Naive B cell (primary cell): ENCODE measurements around the gene ILDR1. TPM values are rescaled to one million over a fixed set of nuclear protein-coding genes. Genes with fewer than 3 reads are reported as not detected.
A peak's percentile ranks its signal among the peaks of the same experiment; 100 is the strongest.
"Not testable (repeated sequence)": the region's sequence is repeated elsewhere in the genome, so short reads cannot be mapped to it uniquely, and the experiment has no call there.

ENCODE experiments used
- ATAC-seq, 2 donors: fragments of 150-1000 bp; cut with Tn5 transposase; 2 replicates each; pipeline ENCODE4 v1.10.0; 2021; ENCODE audit warnings: low read depth in 2 of 2, mild to moderate bottlenecking in 2 of 2, moderate library complexity in 2 of 2
- DNase-seq: peaks from one replicate; pipeline ENCODE4 v3.0.0; 2022
- H3K27ac Mint-ChIP-seq, 6 donors: one replicate each; pipeline ENCODE4 v1.8.0; 2020 to 2022; ENCODE audit warnings: mild to moderate bottlenecking in 6 of 6, mixed read lengths in 6 of 6, moderate library complexity in 5 of 6, inconsistent platforms in 2 of 6
- H3K27me3 Mint-ChIP-seq, 3 donors: one replicate each; pipeline ENCODE4 v1.8.0; 2021 to 2022; ENCODE audit warnings: mixed read lengths in 3 of 3, mild to moderate bottlenecking in 1 of 3
- H3K36me3 Mint-ChIP-seq, 2 donors: one replicate each; pipeline ENCODE4 v1.8.0; 2020 to 2022; ENCODE audit warnings: mixed read lengths in 2 of 2, inconsistent platforms in 1 of 2, mild to moderate bottlenecking in 1 of 2
- H3K4me1 Mint-ChIP-seq, 3 donors: one replicate each; pipeline ENCODE4 v1.8.0; 2020 to 2022; ENCODE audit warnings: mixed read lengths in 3 of 3, inconsistent platforms in 1 of 3, mild to moderate bottlenecking in 1 of 3, moderate library complexity in 1 of 3
- H3K4me3 Mint-ChIP-seq, 8 donors: one replicate each; pipeline ENCODE4 v1.8.0; 2020 to 2022; ENCODE audit warnings: mild to moderate bottlenecking in 8 of 8, mixed read lengths in 8 of 8, moderate library complexity in 8 of 8, inconsistent platforms in 2 of 8
- H3K9me3 Mint-ChIP-seq, 7 donors: one replicate each; pipeline ENCODE4 v1.8.0; 2020 to 2022; ENCODE audit warnings: mixed read lengths in 7 of 7, mild to moderate bottlenecking in 5 of 7, inconsistent platforms in 2 of 7, moderate library complexity in 1 of 7
- polyA plus RNA-seq, 6 donors: library from polyadenylated mRNA; unstranded; fragments of 300-500 nt; fragmentation: Illumina TruSeq; gene quantifications; one replicate each; pipeline ENCODE4 v1.2.3, GENCODE V29; 2021; ENCODE audit warnings: low read depth in 6 of 6

The ILDR1 gene
- polyA plus RNA-seq, 6 donors from 2014 or later: 0.18 to 1.6 (median 0.67) TPM; not detected in 1

DNA sequence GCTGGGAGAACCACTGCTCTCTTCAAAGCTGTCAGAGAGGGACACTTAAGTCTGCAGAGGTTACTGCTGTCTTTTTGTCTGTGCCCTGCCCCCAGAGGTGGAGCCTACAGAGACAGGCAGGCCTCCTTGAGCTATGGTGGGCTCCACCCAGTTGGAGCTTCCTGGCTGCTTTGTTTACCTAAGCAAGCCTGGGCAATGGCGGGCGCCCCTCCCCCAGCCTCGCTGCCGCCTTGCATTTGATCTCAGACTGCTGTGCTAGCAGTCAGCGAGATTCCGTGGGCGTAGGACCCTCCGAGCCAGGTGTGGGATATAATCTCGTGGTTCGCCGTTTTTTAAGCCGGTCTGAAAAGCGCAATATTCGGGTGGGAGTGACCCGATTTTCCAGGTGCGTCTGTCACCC lies 25.2 kb upstream of the ILDR1 start:
- H3K9me3 Mint-ChIP-seq, DNase-seq, H3K4me3 Mint-ChIP-seq, H3K36me3 Mint-ChIP-seq, H3K4me1 Mint-ChIP-seq, H3K27me3 Mint-ChIP-seq, ATAC-seq, H3K27ac Mint-ChIP-seq: not testable (repeated sequence)

DNA sequence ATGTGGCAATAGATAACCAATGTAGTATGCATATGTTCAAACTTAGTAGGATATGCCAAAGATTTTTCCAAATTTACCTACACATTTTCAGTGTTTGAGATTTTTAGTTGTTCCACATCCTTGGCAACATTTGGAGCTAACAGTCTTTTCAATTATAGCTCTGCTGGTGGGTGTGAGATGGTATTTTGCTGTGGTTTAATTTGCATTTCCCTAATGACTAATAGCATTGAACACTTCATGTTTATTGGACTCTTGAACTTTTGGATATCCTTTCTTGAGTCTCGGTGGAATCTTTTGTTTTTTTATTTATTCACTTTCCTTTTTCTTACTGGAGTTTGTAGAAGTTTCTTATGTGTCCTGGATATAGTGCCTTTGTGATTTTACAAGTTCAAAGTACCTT lies 11.0 kb upstream of the ILDR1 start:
- DNase-seq (no peak), ATAC-seq (no peak)
- no peak overlapping the region for H3K27ac Mint-ChIP-seq
- H3K27me3 Mint-ChIP-seq: no peaks in the 10 kb centered on the region
- peaks cover 9 to 28% of the 10 kb centered on the region in 2 donors for H3K36me3 Mint-ChIP-seq
- peaks cover 7 to 23% (median 16%) of the 10 kb centered on the region in 3 donors for H3K4me1 Mint-ChIP-seq
- no peak overlapping the region for H3K4me3 Mint-ChIP-seq
- peaks cover 19 to 44% (median 37%) of the 10 kb centered on the region in 7 donors for H3K9me3 Mint-ChIP-seq

DNA sequence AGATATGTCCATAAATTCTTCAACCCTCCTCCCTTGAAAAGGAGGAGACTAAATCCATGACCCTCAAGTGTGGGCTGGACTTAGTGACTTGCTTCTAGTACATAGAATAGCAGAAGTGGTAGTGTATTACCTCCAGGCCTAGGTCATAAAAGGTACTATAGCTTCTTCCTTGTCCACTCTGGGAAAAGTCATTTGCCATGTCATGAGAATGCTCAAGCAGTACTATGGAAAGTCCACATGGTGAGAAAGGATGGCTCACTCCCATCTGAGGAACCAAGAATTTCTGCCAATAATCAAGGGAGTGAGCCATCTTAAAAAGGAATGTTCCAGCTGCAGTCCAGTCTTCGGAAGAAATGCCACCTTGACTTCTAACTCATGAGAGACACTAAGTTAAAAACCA lies 10.5 kb upstream of the ILDR1 start:
- no peak overlapping the region for H3K27ac Mint-ChIP-seq
- no peak overlapping the region for H3K4me3 Mint-ChIP-seq
- no peak for ATAC-seq
- H3K27me3 Mint-ChIP-seq: no peaks in the 10 kb centered on the region
- DNase-seq: no peak
- H3K36me3 Mint-ChIP-seq: peaks cover 4 to 23% of the 10 kb centered on the region in 2 donors
- peaks cover 7 to 23% (median 16%) of the 10 kb centered on the region in 3 donors for H3K4me1 Mint-ChIP-seq
- peaks cover 14 to 39% (median 32%) of the 10 kb centered on the region in 7 donors for H3K9me3 Mint-ChIP-seq

DNA sequence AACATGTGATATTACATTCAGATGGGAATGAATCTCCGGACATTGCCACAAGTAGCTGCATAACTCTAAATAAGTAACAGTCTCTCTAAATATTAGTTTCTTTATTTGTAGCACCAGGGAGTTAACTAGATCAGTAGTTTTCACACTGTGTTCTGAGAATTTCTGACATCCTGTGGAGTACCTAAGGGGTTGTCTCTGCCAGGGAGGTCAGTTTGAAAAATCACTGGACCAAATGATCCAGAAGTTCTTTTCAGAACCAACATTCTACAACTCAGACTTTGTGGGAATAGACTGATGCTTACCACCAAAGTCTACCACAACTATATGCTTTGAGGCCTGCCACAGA lies 9.0 kb upstream of the ILDR1 start:
- Mint-ChIP-seq H3K27me3 (no peaks in the 10 kb centered on the region), H3K36me3 (peaks cover 0 to 18% of the 10 kb centered on the region in 2 donors), H3K4me1 (peaks cover 8 to 22% (median 16%) of the 10 kb centered on the region in 3 donors), H3K4me3 (no peak overlapping the region), H3K9me3 (peaks cover 12 to 29% (median 17%) of the 10 kb centered on the region in 7 donors), H3K27ac (peak overlapping the region in 1 of 6 donors; percentile 82)
- no peak for DNase-seq
- ATAC-seq: no peak

DNA sequence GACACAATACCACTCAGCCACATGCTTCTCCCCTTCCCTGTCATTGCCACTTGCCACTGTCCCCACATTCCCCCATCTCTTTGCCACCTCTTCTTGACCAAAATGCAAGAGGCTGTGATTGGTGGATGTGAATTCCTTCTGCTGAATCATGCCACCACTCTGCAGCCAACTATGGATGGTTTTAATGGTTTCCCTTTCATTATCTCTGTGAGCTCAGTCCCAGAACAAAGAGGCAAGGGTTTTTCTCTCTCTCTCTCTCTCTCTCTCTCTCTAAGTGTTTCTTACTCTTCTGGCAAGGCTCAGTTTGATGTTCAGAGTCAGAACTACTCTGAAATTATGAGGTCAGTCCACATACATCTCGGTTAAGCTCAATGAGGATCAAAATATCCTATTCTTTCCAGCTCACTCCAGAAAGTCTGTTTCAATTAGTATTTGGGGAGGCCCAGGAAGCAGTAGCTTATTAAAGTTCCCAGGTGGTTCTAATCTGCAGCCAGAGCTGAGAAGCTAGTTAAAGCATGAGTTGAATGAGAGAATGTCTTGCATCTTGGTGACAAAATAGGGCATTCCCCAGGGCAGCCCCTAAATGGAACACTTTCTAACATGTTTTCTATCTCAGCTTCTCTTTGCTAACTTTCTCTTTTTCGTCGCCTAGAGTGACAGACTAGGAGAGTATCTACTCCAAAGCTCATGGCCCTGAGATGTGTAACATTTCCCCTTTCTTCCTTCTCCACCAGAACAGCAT lies 8.5 kb upstream of the ILDR1 start:
- DNase-seq (no peak), ATAC-seq (no peak)
- peaks cover 0 to 12% of the 10 kb centered on the region in 2 donors for H3K36me3 Mint-ChIP-seq
- H3K27ac Mint-ChIP-seq: peak overlapping the region in 1 of 6 donors; percentile 82
- peaks cover 12 to 22% (median 15%) of the 10 kb centered on the region in 3 donors for H3K4me1 Mint-ChIP-seq
- H3K9me3 Mint-ChIP-seq: peaks cover 6 to 24% (median 12%) of the 10 kb centered on the region in 7 donors
- H3K27me3 Mint-ChIP-seq: no peaks in the 10 kb centered on the region
- no peak overlapping the region for H3K4me3 Mint-ChIP-seq

DNA sequence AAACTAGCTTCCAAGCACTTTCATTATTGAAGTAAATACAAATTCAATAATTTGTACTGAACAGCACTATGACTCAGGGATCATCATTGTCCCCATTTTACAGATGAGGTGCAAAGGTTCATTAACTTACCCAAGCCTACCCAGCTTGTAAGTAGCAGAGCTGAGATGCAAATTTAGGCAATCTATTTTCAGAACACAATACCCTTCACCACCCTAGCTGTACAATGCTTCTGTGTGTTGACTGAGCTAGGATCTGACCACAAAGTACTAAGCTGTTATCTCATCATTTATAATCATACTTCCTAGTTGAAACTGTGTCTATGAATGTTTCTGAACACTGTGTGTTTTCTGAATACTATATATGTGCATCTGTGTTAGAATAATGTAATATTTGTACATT lies 3.2 kb upstream of the ILDR1 start:
- Mint-ChIP-seq H3K9me3 (no peaks in the 10 kb centered on the region), H3K4me1 (peaks cover 28 to 43% (median 36%) of the 10 kb centered on the region in 3 donors), H3K36me3 (no peaks in the 10 kb centered on the region), H3K27ac (peak overlapping the region in 1 of 6 donors; percentile 4), H3K4me3 (peak overlapping the region in 1 of 8 donors; percentile 7), H3K27me3 (no peaks in the 10 kb centered on the region)
- DNase-seq (peak; percentile 20), ATAC-seq (peak; percentile 69 to 71)

DNA sequence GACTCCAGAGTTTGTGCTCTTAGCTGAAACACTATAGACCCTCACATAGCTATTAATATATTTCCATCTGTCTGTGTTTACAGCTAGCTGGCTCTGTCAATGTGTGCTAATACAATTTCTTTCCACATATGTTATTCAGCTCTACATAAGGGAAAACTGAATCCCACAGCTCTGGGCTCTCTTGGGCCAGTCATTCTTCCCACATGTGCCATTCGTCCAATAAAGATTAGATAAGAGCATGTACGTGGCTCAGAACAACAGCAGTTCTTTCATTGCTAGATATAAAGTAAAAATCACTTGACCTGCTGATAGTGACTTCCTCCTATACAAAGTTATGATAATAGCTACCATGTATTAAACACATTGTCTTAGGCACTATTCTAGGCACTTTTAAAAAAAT lies 2.8 kb upstream of the ILDR1 start:
- no peak for ATAC-seq
- Mint-ChIP-seq H3K27ac (peak overlapping the region in 4 of 6 donors; percentile 4 to 75 (median 26)), H3K4me1 (peaks cover 26 to 38% (median 35%) of the 10 kb centered on the region in 3 donors), H3K9me3 (no peaks in the 10 kb centered on the region), H3K4me3 (peak overlapping the region in 2 of 8 donors; percentile 7 to 54), H3K36me3 (no peaks in the 10 kb centered on the region), H3K27me3 (no peaks in the 10 kb centered on the region)
- no peak for DNase-seq

DNA sequence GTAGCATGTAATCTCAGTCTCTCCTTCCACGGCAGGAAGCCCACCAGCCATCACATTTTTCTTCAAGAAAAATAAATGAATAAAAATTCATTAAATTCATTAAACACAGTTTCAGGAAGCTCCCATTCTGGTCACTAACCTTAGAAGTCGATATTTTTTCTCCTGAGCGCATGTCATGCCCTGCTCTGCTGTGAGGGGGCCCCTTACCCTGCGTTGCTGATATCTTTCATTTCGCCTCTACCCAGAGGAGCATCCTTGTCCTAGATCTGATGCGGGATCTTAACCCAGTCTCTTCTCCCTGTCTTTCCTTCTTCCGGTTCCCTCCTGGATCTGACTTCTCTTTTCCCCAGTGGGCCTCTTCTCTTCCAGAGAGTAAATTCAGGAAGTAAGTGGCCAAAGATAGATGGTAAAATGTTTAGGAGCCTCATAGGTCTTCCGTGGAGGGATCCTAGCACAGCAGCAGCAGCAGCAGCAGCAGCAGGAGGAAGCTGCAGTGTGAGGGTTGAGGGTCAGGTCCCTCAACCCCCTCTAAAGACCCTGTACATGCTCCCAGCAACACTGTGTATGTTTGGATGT lies 1.4 kb upstream of the ILDR1 start:
- Mint-ChIP-seq H3K27ac (peak overlapping the region in 2 of 6 donors; percentile 16 to 54), H3K27me3 (no peaks in the 10 kb centered on the region), H3K4me3 (peak overlapping the region in 5 of 8 donors; percentile 39 to 84 (median 56)), H3K9me3 (no peaks in the 10 kb centered on the region), H3K4me1 (peaks cover 26 to 38% (median 35%) of the 10 kb centered on the region in 3 donors), H3K36me3 (no peaks in the 10 kb centered on the region)
- DNase-seq: no peak
- ATAC-seq: no peak

DNA sequence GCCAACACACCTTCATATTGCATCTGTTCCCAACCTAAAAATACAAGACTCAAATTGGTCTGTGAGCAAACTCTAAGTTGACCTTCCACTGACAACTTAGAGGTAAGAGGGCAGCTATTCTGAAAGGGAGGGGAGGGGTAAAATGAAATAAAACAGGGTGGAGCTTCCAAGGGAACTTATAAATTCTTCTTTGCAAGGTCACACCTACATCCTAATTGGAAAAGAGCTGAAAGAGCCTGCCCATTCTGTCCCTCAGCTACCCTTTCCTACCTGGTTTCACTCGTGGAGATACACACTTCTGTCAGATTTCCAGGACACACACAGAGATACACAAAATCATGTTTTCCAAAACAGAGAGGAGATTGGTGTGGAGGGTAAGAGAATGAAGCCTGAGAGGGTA lies 1.0 kb downstream of the ILDR1 start:
- Mint-ChIP-seq H3K9me3 (peaks cover 0 to 2% (median under 1%) of the 10 kb centered on the region in 7 donors), H3K4me3 (peak overlapping the region in 7 of 8 donors; percentile 36 to 88 (median 56)), H3K27ac (peak overlapping the region in 3 of 6 donors; percentile 49 to 83 (median 55)), H3K27me3 (no peaks in the 10 kb centered on the region), H3K4me1 (peaks cover 27 to 36% (median 32%) of the 10 kb centered on the region in 3 donors), H3K36me3 (no peaks in the 10 kb centered on the region)
- ATAC-seq (no peak), DNase-seq (no peak)

DNA sequence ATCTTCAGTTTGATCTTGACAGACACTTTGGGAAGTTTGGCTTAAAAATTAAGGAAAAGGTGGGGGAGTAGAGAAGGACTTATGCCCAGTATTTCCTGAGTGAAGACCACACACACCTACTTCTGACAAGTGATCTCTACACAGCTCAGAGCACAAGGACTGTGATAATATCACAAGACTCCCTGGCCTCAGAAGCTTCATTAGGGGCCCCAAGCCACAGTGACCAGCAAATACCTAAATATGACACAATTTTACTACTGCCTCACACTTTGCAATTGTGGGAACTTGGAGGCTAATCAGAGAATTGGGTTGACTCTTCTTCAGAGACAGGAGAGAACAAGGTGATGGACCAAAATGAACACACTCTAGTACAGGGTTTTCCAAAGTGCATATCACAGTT lies 2.6 kb downstream of the ILDR1 start:
- DNase-seq (no peak), ATAC-seq (no peak)
- H3K27me3 Mint-ChIP-seq: no peaks in the 10 kb centered on the region
- H3K4me3 Mint-ChIP-seq: no peak overlapping the region
- H3K27ac Mint-ChIP-seq: peak overlapping the region in 1 of 6 donors; percentile 1
- peaks cover 27 to 34% (median 31%) of the 10 kb centered on the region in 3 donors for H3K4me1 Mint-ChIP-seq
- H3K36me3 Mint-ChIP-seq: no peaks in the 10 kb centered on the region
- peaks cover 0 to 5% (median 2%) of the 10 kb centered on the region in 7 donors for H3K9me3 Mint-ChIP-seq

DNA sequence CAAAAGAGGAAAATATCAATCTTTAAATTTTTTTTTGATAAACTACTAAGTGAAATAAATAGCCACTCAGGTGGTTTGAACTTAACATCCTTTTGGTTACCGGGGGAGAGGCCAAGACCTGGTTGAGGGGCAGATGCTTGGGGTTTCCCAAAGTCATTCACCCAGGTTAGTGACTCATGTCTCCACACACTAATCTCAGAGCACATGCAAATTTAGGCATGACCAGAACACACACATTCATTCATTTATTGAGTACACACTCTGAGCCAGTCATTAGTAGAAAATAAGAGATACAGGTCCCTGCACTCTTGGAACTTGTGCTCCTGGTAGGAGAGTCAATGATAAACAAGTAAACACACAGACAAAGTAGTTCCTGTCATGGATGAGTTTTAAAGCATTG lies 7.3 kb downstream of the ILDR1 start:
- Mint-ChIP-seq H3K36me3 (no peaks in the 10 kb centered on the region), H3K9me3 (peaks cover 0 to 5% (median 2%) of the 10 kb centered on the region in 7 donors), H3K4me3 (no peak overlapping the region), H3K4me1 (peaks cover 19 to 29% (median 20%) of the 10 kb centered on the region in 3 donors), H3K27ac (peak overlapping the region in 3 of 6 donors; percentile 15 to 92 (median 16)), H3K27me3 (no peaks in the 10 kb centered on the region)
- DNase-seq (peak; percentile 48), ATAC-seq (peak; percentile 99 to 100)

DNA sequence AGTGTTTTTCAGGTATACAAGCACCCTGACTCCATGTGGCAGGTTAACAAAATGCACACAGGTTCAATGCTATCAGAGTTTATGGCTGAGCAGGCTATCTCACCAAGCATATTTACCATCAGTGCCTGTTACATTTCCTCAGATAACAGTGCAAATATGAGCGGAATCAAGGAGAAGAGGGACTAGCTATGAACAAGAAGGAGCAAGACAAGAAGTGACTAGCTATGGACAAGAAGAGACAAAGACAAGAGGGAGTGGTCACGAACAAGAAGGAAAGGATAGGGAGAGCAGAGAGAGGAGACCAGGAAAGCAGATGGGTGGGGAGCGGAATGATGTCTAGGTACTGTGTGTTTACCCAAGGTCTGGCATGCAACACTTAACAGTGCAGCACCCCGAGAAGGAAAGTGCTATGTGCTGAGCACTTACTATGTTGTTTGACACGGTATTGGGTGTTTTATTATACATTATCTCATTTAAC lies 8.6 kb downstream of the ILDR1 start:
- H3K27ac Mint-ChIP-seq: peak overlapping the region in 2 of 6 donors; percentile 31 to 47
- no peaks in the 10 kb centered on the region for H3K27me3 Mint-ChIP-seq
- H3K36me3 Mint-ChIP-seq: no peaks in the 10 kb centered on the region
- DNase-seq: no peak
- peaks cover 0 to 5% (median 2%) of the 10 kb centered on the region in 7 donors for H3K9me3 Mint-ChIP-seq
- no peak for ATAC-seq
- H3K4me1 Mint-ChIP-seq: peaks cover 19 to 29% (median 21%) of the 10 kb centered on the region in 3 donors
- peak overlapping the region in 1 of 8 donors; percentile 52 for H3K4me3 Mint-ChIP-seq

DNA sequence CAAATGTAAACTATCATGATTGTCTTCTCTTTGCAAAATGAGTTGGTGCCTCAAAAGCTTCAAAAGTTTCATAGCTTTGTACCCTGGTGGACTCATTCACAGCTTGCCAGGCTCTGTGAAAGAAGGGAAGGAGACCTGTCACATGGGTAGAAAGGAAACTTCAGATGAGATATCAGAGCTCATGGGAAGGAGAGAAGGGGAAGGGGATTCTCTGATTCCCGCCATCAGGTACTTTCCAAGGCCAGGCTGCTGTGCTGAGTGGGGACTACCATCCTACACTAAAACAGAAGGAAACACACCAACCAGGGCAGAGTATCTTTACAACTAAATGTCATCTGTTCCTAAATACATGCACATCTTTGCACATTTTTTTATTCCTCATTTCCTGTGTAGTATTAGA lies 9.2 kb downstream of the ILDR1 start:
- Mint-ChIP-seq H3K36me3 (no peaks in the 10 kb centered on the region), H3K4me3 (no peak overlapping the region), H3K27me3 (no peaks in the 10 kb centered on the region), H3K4me1 (peaks cover 19 to 29% (median 21%) of the 10 kb centered on the region in 3 donors), H3K9me3 (peaks cover 0 to 5% (median 2%) of the 10 kb centered on the region in 7 donors), H3K27ac (peak overlapping the region in 1 of 6 donors; percentile 31)
- DNase-seq (no peak), ATAC-seq (no peak)

DNA sequence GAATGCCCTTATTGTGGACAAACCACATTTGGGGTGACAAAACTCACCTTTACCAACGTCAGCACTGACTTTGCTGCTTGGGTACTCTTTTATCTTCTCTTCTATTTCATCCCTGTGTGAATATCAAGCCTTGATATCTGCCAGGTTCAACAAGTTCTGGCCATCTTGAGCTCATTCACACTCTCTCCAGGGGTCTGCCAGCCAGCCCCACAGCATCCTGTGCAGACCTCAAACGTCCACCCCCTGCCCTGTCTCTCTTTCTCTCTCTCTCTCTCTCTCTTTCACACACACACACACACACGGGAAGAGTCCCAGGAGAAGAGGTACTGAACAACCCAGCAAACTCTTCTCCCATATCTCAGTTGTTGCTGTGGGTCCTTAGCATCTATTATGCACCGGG lies 10.7 kb downstream of the ILDR1 start:
- H3K9me3 Mint-ChIP-seq: peaks cover 0 to 5% (median 0%) of the 10 kb centered on the region in 7 donors
- peaks cover 19 to 29% (median 21%) of the 10 kb centered on the region in 3 donors for H3K4me1 Mint-ChIP-seq
- H3K27ac Mint-ChIP-seq: no peak overlapping the region
- DNase-seq (no peak), ATAC-seq (no peak)
- no peaks in the 10 kb centered on the region for H3K36me3 Mint-ChIP-seq
- no peak overlapping the region for H3K4me3 Mint-ChIP-seq
- H3K27me3 Mint-ChIP-seq: no peaks in the 10 kb centered on the region
